GM12891 (cell line): ENCODE results near the gene PAM16.

ENCODE experiments used
- POLR2AphosphoS5 ChIP-seq: IDR thresholded peaks from 2 replicates; pipeline ENCODE4 v1.6.1; 2011; ENCODE audit warnings: low read depth, low read length, control low read depth
- TAF1 ChIP-seq: IDR thresholded peaks from 2 replicates; pipeline ENCODE4 v1.6.1; 2011; ENCODE audit warnings: low read depth, low read length, control low read depth

GRCh38 chr16:4321286-4322120 is 29.6 kb downstream of the PAM16 start:
- TF ChIP-seq TAF1, result no peak
- no peak for TF ChIP-seq POLR2AphosphoS5
